ENCODE measurements around the gene CTSZ.

DNA sequence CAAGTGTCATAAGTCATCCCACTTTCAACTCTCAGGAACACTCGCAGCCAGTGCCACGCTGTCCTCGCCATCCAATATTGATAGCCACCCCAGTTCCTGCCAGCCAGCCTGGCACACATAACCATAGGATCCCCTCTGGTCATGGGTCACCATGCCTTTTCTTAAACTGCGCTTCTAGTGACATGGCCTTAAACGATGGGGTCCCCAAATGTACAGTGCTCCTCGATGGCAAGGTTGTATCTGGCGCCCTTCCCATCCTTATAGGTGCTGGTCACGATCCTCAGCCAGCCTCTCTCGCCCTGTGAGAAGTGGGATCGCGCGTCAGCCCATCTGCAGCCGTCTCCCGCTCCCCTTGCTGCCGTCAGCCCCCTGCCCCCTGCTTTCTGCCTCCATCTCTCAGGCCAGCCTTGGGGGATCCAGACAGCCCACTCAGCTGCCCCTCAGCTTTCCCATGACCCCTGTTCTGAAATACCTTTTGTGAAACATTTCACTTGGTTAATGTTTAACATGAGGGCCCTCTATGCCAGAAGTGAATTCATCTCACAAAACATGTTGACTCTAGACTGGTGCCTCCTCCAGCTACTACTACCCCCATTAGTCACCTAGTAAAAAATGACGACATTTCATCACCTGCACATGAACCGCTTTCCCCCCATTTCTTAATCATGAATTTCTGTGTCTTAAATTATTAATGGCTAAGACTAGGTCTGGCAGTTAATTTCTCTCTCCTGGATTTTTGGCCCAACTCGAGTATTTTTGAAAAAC lies 11.4 kb downstream of the CTSZ start:
- TF ChIP-seq, protein P1, sequence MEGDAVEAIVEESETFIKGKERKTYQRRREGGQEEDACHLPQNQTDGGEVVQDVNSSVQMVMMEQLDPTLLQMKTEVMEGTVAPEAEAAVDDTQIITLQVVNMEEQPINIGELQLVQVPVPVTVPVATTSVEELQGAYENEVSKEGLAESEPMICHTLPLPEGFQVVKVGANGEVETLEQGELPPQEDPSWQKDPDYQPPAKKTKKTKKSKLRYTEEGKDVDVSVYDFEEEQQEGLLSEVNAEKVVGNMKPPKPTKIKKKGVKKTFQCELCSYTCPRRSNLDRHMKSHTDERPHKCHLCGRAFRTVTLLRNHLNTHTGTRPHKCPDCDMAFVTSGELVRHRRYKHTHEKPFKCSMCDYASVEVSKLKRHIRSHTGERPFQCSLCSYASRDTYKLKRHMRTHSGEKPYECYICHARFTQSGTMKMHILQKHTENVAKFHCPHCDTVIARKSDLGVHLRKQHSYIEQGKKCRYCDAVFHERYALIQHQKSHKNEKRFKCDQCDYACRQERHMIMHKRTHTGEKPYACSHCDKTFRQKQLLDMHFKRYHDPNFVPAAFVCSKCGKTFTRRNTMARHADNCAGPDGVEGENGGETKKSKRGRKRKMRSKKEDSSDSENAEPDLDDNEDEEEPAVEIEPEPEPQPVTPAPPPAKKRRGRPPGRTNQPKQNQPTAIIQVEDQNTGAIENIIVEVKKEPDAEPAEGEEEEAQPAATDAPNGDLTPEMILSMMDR (IDR thresholded peaks at IDR 0.05): no peak
- TF ChIP-seq RFX5 (IDR thresholded peaks at IDR 0.05): no peak
- TF ChIP-seq RAD21 (conservative IDR thresholded peaks at IDR 0.05 in 1 of 2, IDR thresholded peaks at IDR 0.05 in 1 of 2): no peak
- TF ChIP-seq MYC (IDR thresholded peaks at IDR 0.05; ENCODE audit: borderline replicate concordance, low read length): no peak
- no peak for TF ChIP-seq POLR2A (IDR thresholded peaks at IDR 0.05; ENCODE audit: low read length)
- no peak for TF ChIP-seq ZFP36 (IDR thresholded peaks at IDR 0.05; ENCODE audit: borderline replicate concordance, partially characterized antibody)
- no peak for TF ChIP-seq RNF2 (IDR thresholded peaks at IDR 0.05; ENCODE audit: borderline replicate concordance, low read depth)
- TF ChIP-seq HDAC2 (IDR thresholded peaks at IDR 0.05): no peak
- no peak for TF ChIP-seq BHLHE40 (IDR thresholded peaks at IDR 0.05; ENCODE audit: low read depth, low read length)
- TF ChIP-seq ZSCAN20 (CRISPR knock-in tag; IDR thresholded peaks at IDR 0.05): no peak
- TF ChIP-seq POLR2AphosphoS2 (conservative IDR thresholded peaks at IDR 0.05; ENCODE audit: low read length): no peak
- TF ChIP-seq KDM1A (IDR thresholded peaks at IDR 0.05; ENCODE audit: low read depth): no peak
